Neural progenitor cell (in vitro differentiated cells): ENCODE results near the gene ZMIZ1. TPM values are rescaled to one million over a fixed set of nuclear protein-coding genes. Genes with fewer than 3 reads are reported as not detected.
A peak's percentile ranks its signal among the peaks of the same experiment; 100 is the strongest.

Experiments
- DNase-seq: peaks from one replicate; pipeline ENCODE4 v3.0.0-alpha.2; 2016; ENCODE audit warnings: low spot score
- H2AFZ ChIP-seq: fragments of 200-600 bp; sonication (generic); replicated peaks from 2 replicates; pipeline ENCODE4 v1.6.1; 2016; ENCODE audit warnings: antibody characterized with exemption
- H3F3A ChIP-seq: fragments of 200-600 bp; sonication (generic); 2 replicates; pipeline ENCODE4 v1.6.1; 2016; ENCODE audit warnings: antibody characterized with exemption, low read depth
- H3K27ac ChIP-seq: fragments of 200-600 bp; sonication (generic); 2 replicates; pipeline ENCODE4 v1.5.1; 2016; ENCODE audit warnings: mild to moderate bottlenecking
- H3K27me3 ChIP-seq: fragments of 200-600 bp; sonication (generic); 2 replicates; pipeline ENCODE4 v1.6.1; 2016; ENCODE audit warnings: mild to moderate bottlenecking, moderate library complexity
- H3K36me3 ChIP-seq: fragments of 200-600 bp; sonication (generic); 2 replicates; pipeline ENCODE4 v1.5.1; 2016
- H3K4me1 ChIP-seq: fragments of 200-600 bp; sonication (generic); 2 replicates; pipeline ENCODE4 v1.6.1; 2016; ENCODE audit warnings: mixed run types
- H3K4me2 ChIP-seq: fragments of 200-600 bp; sonication (generic); 2 replicates; pipeline ENCODE4 v1.6.1; 2016
- H3K4me3 ChIP-seq: fragments of 200-600 bp; sonication (generic); 2 replicates; pipeline ENCODE4 v1.5.1; 2016
- H3K79me2 ChIP-seq: fragments of 200-600 bp; sonication (generic); 2 replicates; pipeline ENCODE4 v1.6.1; 2016; ENCODE audit warnings: low read depth
- H3K9ac ChIP-seq: fragments of 200-600 bp; sonication (generic); 2 replicates; pipeline ENCODE4 v1.6.1; 2016
- H3K9me3 ChIP-seq: fragments of 200-600 bp; sonication (generic); 2 replicates; pipeline ENCODE4 v1.5.1; 2016; ENCODE audit warnings: low read depth
- H4K20me1 ChIP-seq: fragments of 200-600 bp; sonication (generic); 2 replicates; pipeline ENCODE4 v1.6.1; 2016; ENCODE audit warnings: low read depth
- H3K27ac Mint-ChIP-seq: 3 replicates; pipeline ENCODE4 v1.8.0; 2021; ENCODE audit warnings: mixed read lengths
- H3K27me3 Mint-ChIP-seq: 2 replicates; pipeline ENCODE4 v1.8.0; 2022; ENCODE audit warnings: low read depth, mild to moderate bottlenecking, inconsistent platforms, moderate library complexity, mixed read lengths; ENCODE audit not compliant: insufficient read depth
- H3K36me3 Mint-ChIP-seq: 3 replicates; pipeline ENCODE4 v1.8.0; 2021; ENCODE audit warnings: mixed read lengths
- H3K4me1 Mint-ChIP-seq: 3 replicates; pipeline ENCODE4 v1.8.0; 2021; ENCODE audit warnings: mixed read lengths
- H3K4me3 Mint-ChIP-seq: 3 replicates; pipeline ENCODE4 v1.8.0; 2021; ENCODE audit warnings: mild to moderate bottlenecking, moderate library complexity, mixed read lengths
- H3K9me3 Mint-ChIP-seq: 3 replicates; pipeline ENCODE4 v1.8.0; 2020; ENCODE audit warnings: mixed read lengths
- CTCF ChIP-seq: fragments of 200-600 bp; sonication (generic); IDR thresholded peaks from 2 replicates; pipeline ENCODE4 v1.5.1; 2017; ENCODE audit warnings: antibody characterized with exemption, mild to moderate bottlenecking
- EZH2 ChIP-seq: fragments of 200-600 bp; sonication (generic); IDR thresholded peaks from 2 replicates; pipeline ENCODE4 v1.6.1; 2017; ENCODE audit warnings: antibody characterized with exemption, mild to moderate bottlenecking, moderate library complexity
- EZH2phosphoT487 ChIP-seq: fragments of 200-600 bp; sonication (generic); IDR thresholded peaks from 2 replicates; pipeline ENCODE4 v1.6.1; 2017; ENCODE audit warnings: antibody characterized with exemption
- total RNA-seq: library from RNA; depleted of rRNA; stranded (reverse); fragments of >200 nt; gene quantifications from 2 replicates; pipeline ENCODE4 v1.2.3, GENCODE V29; 2015; ENCODE audit warnings: low replicate concordance

Gene ZMIZ1
- total RNA-seq, 1 donor from 2014 or later = 5.8 TPM

- H3K36me3 ChIP-seq = no peaks in the 10 kb centered on the region
- no peak overlapping the region for H3K4me3 ChIP-seq
- no peaks in the 10 kb centered on the region for H3K79me2 ChIP-seq
- H3K4me1 ChIP-seq = peaks cover 26% of the 10 kb centered on the region
- TF ChIP-seq CTCF (no peak), EZH2 (no peak), EZH2phosphoT487 (no peak)
- Mint-ChIP-seq H3K4me1 (peaks cover 71% of the 10 kb centered on the region), H3K27me3 (peaks cover 7% of the 10 kb centered on the region), H3K9me3 (no peaks in the 10 kb centered on the region), H3K27ac (peak overlapping the region; percentile 21), H3K36me3 (peaks cover 8% of the 10 kb centered on the region), H3K4me3 (no peak overlapping the region)
- no peaks in the 10 kb centered on the region for H3K27me3 ChIP-seq
- no peak overlapping the region for H3K9ac ChIP-seq
- H3F3A ChIP-seq = no peaks in the 10 kb centered on the region
- H3K9me3 ChIP-seq = no peaks in the 10 kb centered on the region
- no peak overlapping the region for H2AFZ ChIP-seq
- no peak overlapping the region for H3K4me2 ChIP-seq
- DNase-seq = no peak
- H3K27ac ChIP-seq = no peak overlapping the region
- H4K20me1 ChIP-seq = peaks cover 44% of the 10 kb centered on the region
Observed at GRCh38 chr10:79172881-79173280, 104.1 kb downstream of the ZMIZ1 start.

GRCh38 chr10:79173582-79174262, 105.0 kb downstream of the ZMIZ1 start:
- Histone ChIP-seq H3K79me2 (no peaks in the 10 kb centered on the region), H3K27ac (no peak overlapping the region), H3K36me3 (no peaks in the 10 kb centered on the region), H3K4me1 (peaks cover 31% of the 10 kb centered on the region), H3K27me3 (no peaks in the 10 kb centered on the region), H2AFZ (no peak overlapping the region), H3K9me3 (no peaks in the 10 kb centered on the region), H3F3A (no peaks in the 10 kb centered on the region), H4K20me1 (peaks cover 44% of the 10 kb centered on the region), H3K4me2 (no peak overlapping the region), H3K4me3 (no peak overlapping the region), H3K9ac (no peak overlapping the region)
- no peak for DNase-seq
- Mint-ChIP-seq H3K27me3 (peaks cover 7% of the 10 kb centered on the region), H3K4me1 (peaks cover 73% of the 10 kb centered on the region), H3K9me3 (no peaks in the 10 kb centered on the region), H3K27ac (peak overlapping the region; percentile 92), H3K4me3 (no peak overlapping the region), H3K36me3 (peaks cover 8% of the 10 kb centered on the region)
- TF ChIP-seq CTCF (no peak), EZH2phosphoT487 (no peak), EZH2 (no peak)

GRCh38 chr10:79176052-79176501, 107.3 kb downstream of the ZMIZ1 start:
- Histone ChIP-seq H3K27me3 (no peaks in the 10 kb centered on the region), H3F3A (no peaks in the 10 kb centered on the region), H3K79me2 (no peaks in the 10 kb centered on the region), H3K36me3 (no peaks in the 10 kb centered on the region), H3K27ac (peak overlapping the region; percentile 13), H2AFZ (no peak overlapping the region), H3K4me2 (no peak overlapping the region), H3K9ac (no peak overlapping the region), H4K20me1 (peaks cover 51% of the 10 kb centered on the region), H3K4me3 (no peak overlapping the region), H3K9me3 (no peaks in the 10 kb centered on the region), H3K4me1 (peaks cover 50% of the 10 kb centered on the region)
- Mint-ChIP-seq H3K9me3 (no peaks in the 10 kb centered on the region), H3K27ac (peak overlapping the region; percentile 18), H3K27me3 (peaks cover 10% of the 10 kb centered on the region), H3K36me3 (peaks cover 8% of the 10 kb centered on the region), H3K4me1 (peaks cover 84% of the 10 kb centered on the region), H3K4me3 (no peak overlapping the region)
- TF ChIP-seq EZH2 = no peak
- TF ChIP-seq EZH2phosphoT487 = no peak
- no peak for TF ChIP-seq CTCF
- no peak for DNase-seq
